Myocyte (in vitro differentiated cells): ENCODE data around the gene PLCH2. TPM values are rescaled to one million over a fixed set of nuclear protein-coding genes. Genes with fewer than 3 reads are reported as not detected.

Experiments used
- DNase-seq: peaks from one replicate; pipeline ENCODE4 v3.0.0-alpha.2; 2012; ENCODE audit warnings: low read depth
- polyA plus RNA-seq: library from polyadenylated mRNA; unstranded; fragments of >200 nt; gene quantifications from one replicate; pipeline ENCODE4 v1.2.1, GENCODE V29; 2012; ENCODE audit warnings: missing spikeins
- total RNA-seq: library from RNA; depleted of rRNA; stranded (reverse); fragments of >200 nt; gene quantifications from 2 replicates; pipeline ENCODE4 v1.2.3, GENCODE V29; 2014

PLCH2 gene, protein sequence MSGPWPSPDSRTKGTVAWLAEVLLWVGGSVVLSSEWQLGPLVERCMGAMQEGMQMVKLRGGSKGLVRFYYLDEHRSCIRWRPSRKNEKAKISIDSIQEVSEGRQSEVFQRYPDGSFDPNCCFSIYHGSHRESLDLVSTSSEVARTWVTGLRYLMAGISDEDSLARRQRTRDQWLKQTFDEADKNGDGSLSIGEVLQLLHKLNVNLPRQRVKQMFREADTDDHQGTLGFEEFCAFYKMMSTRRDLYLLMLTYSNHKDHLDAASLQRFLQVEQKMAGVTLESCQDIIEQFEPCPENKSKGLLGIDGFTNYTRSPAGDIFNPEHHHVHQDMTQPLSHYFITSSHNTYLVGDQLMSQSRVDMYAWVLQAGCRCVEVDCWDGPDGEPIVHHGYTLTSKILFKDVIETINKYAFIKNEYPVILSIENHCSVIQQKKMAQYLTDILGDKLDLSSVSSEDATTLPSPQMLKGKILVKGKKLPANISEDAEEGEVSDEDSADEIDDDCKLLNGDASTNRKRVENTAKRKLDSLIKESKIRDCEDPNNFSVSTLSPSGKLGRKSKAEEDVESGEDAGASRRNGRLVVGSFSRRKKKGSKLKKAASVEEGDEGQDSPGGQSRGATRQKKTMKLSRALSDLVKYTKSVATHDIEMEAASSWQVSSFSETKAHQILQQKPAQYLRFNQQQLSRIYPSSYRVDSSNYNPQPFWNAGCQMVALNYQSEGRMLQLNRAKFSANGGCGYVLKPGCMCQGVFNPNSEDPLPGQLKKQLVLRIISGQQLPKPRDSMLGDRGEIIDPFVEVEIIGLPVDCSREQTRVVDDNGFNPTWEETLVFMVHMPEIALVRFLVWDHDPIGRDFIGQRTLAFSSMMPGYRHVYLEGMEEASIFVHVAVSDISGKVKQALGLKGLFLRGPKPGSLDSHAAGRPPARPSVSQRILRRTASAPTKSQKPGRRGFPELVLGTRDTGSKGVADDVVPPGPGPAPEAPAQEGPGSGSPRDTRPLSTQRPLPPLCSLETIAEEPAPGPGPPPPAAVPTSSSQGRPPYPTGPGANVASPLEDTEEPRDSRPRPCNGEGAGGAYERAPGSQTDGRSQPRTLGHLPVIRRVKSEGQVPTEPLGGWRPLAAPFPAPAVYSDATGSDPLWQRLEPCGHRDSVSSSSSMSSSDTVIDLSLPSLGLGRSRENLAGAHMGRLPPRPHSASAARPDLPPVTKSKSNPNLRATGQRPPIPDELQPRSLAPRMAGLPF (N-terminal part only)
- 0.21 and 0.57 TPM in 2 replicates for total RNA-seq
- 0.14 TPM for polyA plus RNA-seq

DNA sequence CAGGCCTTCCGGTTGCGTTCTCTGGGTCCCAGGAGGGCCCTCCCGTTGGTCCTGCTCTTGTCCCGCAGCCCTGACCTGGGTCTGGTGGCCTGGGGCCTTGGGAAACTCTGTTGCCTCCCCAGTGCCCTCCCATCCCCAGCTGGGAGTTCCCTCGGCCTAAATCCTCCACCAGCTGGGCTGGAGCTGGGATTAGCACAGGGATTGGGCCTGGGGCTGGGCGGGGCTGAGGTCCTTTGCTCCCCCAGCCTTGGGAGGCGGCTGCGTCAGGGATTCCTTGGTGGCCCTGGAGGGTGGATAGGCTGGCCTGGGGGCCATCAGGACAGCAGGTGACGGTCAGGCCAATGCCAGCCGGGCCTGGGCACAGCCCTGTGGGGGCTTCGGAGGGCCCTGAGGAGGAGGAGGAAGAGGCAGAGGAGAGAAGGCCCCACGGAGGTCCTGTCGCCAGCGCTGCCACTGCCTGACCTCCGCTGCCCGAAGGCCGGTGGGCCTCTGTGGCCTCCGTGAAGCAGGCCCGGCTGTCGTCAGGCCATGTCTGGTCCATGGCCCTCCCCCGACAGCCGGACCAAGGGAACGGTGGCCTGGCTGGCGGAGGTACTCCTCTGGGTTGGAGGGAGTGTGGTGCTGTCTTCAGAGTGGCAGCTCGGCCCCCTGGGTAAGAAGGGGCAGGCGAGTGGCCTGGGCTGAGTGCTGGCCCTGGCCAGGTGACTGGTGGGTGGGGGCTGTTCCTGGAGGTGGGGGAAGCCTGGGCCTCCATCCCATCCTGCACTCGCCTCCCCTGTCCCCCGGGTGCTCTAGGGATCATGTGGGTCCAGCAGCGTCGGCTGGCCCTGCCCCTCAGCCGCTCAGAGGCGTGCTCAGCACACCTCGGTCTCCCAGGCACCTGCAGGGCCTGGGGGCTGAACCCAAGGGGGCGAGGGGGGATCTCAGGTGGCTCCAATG, at the start of gene PLCH2:
Gene PLCH2 (plus strand): TSS at position 229 of the 939 bp plus-strand sequence. CDS start 300 bp downstream, at position 529.
- no peak for DNase-seq

DNA sequence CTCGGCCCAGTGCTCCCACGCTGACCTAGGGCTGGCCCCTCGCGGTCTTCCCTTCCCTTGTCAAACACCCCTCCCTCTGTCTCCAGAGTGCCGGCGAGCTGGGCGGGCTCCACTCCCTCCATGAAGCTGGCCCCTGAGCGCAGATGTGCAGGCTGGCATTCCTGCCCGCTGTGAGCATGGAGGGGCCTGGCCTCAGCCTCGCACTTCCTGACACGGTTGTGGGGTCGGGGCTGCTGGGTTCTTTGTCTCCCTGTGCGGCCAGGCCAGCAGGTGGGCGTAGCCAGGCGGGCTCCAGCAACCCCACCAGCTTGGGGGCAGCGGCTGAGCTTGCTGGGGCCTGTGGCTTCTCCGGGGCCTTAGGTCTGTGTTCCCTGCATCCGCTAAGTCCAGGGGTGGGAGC, 49.5 kb upstream of the PLCH2 start:
- no peak for DNase-seq

DNA sequence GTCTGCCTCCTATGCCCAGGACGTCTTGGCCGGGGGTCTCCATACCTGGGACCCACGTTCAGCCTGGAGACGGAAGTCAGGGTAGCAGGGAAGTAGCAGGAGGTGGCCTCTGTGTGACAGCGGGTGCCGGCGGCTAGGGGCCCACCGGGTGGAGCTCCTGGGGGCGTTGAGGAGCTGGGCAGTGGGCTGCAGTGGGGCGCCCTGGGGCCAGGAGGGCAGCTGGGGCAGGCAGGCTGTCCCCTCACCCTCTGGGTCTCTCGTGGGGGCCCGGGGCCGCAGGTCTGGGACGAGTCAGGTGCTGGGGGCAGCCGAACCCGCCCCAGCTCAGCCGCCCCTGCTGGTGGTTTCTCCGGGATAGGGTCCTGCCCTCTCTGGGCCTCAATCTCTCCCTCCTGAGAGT, 49.0 kb upstream of the PLCH2 start:
- DNase-seq: no peak

DNA sequence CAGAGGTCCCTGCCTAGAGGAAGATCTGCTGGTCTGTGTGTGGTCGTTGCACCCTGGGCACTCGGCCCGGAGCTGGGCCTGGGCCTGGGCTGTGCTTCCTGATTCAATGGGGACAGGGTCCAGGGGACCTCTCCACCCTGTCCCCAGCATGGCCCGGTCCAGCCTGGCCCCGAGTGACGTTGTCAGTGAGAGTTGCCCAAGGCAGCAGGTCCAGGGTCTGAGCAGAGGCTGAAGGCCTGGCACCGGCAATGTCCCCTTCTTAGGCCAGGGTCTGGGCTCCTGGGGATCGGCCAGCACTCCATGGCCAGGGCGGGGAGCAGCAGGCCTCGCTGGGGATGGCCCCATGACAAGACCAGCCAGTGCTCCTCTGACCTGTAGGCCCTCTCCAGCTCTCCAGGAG, 48.1 kb upstream of the PLCH2 start:
- no peak for DNase-seq

DNA sequence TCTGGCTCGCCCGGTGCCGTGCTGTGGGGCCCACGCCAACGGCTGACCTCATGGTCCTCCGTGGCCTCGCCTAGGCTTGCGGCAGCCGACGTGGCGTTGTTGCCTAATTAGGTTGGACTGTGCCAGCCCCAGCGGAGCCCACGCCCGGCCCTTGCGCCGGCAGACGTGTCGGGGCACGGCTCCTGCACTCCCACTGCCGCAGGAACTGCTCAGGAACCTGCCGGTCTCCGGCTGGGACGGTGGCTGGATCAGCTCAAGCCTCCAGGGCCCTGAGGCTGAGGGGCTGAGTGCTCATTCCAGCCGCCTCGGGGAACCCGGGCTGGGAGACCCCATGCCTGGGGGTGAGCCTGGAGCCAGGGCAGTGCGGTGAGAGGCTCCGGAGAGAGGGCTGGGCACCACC, 47.6 kb upstream of the PLCH2 start:
- DNase-seq: no peak

DNA sequence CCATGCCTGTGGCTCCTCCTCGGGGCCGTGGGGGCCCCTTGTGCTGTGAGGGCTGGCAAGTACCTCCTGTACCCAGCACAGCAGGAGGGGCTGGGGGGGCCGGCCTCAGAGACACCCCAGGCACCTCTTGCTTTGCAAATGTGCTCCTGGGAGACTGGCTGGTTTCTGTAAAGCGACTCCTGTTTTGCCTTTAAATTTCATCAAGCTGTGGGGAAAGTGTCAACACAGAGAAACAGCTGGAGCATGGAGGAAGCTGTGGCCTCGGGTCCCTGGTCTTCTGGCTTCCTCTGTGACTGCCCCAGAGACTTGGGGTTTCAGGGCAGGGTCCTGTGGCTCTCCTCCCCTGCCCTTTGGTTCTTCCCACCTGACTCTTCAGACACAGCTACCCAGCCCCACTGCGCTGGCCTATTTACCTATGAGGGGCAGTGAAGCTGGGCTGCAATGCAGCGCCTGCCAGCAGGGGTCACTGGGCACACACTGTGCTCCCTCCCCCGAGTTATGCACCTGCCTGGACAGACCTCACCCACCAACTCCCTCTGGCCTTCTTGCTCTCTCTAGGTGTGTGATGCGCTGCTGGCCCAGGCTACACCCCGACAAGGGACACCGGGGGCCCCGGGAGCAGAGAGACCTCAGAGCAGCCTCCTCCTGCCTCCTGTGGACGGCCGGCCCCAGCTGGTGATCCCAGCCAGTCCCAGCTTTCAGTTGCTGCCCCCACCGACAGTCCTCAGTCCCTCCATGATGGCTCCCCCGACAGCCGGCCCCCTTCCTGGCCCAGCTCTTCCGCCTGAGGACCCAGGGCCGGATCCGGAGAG, 46.1 kb upstream of the PLCH2 start:
- no peak for DNase-seq

DNA sequence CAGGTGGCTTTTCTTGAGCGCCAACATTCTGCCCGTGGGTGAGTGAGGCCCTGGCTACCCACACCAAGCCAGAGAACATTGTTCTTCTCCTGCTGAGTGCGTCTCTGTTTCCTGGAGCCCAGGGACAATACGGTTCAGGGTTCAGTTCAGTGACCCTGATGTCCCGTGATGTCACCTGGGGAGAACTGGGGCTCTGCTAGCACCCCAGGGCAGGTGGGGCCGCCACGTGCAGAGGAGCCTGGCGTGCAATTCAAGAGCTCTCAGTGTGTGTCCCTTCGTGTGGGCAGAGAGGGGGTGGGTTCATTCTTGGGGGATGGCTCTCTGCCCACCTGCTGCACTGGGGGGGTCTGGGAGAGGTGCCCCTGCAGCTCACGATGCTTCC, 45.5 kb upstream of the PLCH2 start:
- no peak for DNase-seq

DNA sequence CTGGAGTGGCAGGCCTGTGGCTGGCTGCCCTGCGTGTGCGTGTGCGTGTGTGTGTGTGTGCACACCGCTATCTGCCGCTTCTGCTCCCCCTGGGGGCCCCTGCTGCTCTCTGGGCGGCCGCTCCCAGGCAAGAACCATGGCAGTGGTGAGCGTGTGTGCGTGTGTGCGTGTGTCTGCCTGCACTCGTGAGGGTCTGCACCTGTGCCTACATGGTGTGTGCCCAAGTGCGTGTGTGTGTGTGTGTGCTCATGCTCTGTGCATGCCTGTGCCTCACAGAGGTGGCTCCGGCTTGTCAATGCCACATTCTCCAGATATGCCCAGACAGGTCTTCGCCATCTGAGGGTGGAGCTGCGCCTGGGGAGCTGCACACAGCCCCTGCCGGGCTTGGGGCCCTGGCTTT, 45.0 kb upstream of the PLCH2 start:
- DNase-seq: no peak

DNA sequence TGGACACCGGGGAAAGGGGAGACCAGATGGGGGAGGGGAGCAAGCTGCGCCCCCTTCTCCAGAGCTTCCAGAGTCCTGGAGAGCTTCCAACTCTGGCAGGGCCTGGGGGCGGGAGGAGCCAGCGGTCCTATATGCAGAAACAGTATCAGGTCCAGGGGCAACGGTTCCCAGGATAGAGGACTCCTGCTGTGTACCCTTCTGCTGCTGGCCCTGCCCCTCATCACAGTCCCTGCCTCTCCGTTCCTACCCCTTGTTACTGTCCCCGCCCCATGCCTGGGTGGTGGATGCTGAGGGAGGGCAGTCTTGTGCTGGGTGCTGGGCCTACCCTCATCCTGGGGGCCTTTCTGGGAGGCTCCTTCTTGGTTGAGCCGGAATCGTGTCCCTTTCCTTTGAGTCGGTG, 44.6 kb upstream of the PLCH2 start:
- no peak for DNase-seq

DNA sequence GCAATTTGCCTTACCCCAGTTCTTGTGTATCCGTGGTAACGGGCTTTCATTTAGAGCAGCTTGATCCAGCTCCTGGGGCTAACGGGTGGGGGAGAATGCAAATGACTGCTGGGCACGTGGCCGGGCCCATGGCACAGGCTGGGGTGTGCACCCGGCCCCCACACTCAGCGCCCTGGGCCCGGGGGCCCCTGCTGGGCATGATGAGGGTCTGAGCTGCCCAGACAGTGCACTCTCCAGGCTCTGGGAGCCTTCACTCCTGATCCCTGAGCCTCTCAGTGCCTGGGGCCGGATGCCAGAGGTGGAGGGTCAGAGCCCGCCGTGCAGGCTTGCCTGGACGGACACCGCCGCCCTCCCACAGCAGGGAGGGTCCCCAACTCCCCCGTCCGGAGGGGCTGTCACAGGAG, 43.6 kb upstream of the PLCH2 start:
- DNase-seq: no peak

DNA sequence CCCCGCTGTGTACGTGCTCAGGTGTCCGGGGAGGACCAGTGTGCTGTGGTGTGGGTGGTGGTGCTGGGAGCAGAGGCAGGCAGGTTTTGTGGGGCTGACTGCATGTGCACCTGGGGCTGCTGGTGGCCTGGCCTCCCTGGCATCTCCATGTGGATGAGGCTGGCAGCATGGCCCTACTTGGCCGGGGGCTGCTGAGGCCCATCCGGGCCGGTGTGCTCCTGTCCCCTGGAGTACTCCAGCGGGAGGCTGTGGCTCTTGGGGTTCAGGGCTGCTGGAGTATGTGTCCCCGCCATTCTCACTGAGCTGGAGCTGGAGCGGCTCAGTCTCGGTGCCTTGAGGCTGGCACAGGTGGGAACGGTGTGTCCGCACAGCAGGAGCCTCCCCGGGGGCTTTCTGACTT, 42.9 kb upstream of the PLCH2 start:
- DNase-seq: no peak

DNA sequence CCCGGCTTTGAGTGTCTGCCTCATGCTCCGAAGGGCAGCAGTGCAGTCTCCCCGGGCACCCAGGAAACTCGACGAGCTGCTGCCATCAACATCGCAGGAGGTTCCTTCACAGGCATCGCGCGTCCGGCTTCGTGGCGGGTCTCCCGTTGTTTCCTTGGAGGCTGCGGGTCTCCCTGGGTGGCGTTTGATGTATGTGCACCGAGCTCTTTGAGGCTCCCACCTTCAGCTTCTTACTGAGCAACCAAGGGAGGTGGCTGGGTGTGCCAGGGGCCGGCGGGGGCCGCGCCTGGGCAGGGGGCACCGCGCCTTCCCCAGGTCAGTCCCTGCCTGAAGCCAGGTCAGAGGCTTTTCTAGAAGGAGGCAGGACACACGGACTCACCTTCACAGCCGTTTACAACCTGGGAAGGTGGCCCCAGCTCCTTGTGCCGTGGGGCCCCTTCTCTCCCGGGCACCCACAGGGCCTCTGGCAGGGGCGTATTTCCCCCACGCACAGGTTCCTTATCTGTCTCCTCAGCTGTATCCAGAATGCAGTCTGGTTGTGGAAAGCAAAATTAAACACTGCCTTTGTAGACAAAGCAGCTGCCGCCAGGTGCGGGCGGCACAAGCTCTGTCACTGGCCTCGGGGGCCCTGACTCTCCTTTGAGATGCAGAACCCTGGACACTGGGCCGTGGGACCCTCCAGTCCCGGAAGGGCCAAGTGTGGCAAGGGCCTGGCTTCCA, 42.0 kb upstream of the PLCH2 start:
- no peak for DNase-seq

DNA sequence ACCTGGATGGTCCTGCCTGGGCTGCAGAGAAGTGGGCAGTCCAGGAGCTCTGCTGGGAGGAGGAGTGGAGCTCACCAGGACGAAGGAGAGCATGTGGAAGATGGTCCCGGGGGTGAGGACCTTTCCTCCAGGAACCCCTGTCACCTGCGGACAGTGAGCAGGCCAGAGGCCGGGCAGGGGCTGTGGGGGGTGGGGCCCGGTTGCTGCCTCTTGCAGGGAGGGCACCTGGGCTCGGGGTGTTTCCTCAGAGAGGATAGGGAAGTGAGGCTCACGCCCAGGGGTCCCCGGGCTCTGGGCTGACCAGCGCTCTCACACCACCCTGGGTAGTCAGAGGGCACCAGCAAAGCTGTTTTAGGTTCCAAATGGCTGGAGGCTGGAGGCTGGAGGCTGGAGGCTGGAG, 41.0 kb upstream of the PLCH2 start:
- no peak for DNase-seq

DNA sequence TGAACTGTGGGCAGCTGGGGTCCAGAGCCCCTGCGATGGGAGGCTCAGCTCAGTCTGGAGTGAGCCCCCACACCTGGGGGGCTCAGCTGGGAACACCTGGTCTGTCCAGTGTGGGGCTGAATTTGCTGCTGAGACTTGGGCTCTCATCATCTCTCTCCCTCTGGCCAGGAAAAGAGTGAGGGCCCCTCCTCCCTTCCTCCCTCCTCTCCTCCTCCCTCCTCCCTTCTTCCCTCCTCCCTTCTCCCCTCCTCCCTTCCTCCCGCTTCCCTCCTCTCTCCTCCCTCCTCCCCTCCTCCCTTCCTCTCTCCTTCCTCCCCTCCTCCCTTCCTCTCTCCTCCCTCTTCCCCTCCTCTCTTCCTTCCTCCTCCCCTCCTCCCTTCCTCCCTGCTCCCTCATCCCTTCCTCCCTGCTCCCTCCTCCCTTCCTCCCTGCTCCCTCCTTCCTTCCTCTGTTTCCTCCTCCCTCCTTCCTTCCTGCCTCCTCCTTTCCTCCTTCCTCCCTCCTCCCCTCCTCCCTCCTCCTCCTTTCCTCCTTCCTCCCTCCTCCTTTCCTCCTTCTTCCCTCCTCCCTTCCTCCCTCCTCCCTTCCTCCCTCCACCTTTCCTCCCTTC, 40.2 kb upstream of the PLCH2 start:
- DNase-seq: no peak

DNA sequence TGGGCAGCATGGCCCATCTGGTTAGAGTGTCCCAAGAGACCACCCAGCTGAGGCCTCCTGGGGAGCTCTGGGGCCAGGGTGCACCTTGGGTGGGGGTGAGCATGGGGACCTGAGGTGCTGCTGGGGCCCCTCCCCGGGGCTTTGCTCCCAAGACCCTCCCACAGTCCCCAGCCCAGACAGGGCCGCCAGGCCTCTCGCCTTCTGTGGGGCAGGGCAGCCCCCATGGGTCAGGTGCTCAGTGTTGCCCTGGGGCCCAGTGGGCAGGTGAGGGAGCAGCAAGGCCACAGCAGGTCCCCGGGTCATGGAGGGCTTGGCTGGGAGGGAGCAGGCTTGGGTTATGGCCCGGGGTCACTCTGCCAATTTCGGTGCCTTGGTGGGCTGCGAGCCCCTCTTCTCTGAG, 39.2 kb upstream of the PLCH2 start:
- no peak for DNase-seq

DNA sequence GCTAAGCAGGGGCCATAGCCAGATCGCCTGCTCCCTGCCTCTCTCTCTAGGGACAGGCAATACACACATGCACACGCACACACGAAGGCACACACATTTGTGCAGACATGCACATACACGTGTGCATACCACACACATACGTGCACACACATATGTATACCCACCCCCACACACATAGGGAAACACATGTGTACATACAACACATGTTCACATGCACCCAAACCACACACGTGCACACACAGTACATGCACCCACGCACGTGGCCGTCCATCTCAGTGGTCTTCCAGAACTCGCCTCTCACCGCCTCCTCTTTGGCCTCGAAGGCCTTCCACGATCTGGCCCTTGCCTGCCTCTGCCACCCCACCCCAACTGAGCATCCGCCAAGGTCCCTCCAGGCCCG, 38.5 kb upstream of the PLCH2 start:
- no peak for DNase-seq

DNA sequence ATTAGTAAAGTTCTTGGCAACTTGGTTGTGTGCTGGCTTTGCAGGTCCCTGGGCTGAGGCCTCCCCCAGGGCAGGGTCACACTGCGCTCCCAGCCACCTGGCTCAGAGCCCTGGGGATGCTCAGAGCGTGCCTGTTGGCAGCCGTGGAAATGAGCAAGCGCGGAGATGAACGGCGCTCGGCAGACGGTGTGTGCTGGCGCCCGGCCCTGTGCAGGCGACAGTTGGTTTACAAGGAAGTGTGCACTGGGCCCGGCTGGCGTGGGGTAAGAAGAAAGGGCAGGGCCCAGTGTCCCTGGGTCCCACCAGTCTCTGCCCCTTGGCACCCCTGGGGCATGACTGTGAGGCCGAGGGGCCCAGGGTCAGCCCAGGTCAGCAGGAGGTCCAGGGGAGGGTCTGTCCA, 38.1 kb upstream of the PLCH2 start:
- no peak for DNase-seq

DNA sequence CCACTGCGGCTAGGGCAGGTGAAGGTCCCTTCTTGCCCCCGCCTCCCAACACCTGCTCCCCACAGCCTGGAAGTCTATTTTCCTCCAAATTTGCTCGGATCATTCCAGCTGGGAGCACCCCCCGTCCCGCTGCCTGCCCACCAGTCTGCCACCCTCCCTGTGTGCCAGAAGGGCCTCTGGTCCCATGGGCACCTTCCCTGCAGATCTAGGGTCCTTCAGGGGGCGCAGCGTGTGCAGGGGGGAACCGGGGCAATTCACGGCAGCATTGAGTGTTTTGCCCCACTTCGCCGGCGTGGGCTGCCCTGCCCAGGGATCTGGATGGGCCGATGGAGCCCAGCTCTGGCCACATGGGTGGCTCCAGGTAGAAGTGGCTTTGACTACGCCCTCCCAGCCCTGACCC, 37.4 kb upstream of the PLCH2 start:
- no peak for DNase-seq

DNA sequence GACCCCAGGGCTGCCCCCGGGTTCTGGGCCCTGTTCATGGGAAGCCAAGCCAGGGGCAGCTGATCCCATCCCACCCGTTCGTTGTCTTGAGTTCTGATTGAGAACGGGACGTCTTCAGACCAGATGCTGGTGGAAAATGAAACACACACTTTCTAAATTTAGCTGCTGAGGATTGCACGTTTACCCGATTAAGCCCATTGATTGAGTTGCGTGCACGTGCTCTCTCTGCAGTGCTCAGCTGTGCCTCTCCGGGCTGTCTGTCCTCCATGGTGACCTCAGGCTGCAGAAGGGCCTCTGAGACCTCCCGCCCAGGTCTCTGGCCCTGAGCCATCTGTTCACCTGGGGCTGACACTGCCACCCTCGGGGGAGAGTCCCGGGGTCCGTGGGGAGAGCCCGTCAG, 36.7 kb upstream of the PLCH2 start:
- no peak for DNase-seq
